Activated T-helper 1 cell treated with Interleukin-2 at 50 U/mL for 16 hours (primary cell): ENCODE results near the gene BMP8B.
"Not testable (repeated sequence)": the region's sequence is repeated elsewhere in the genome, so short reads cannot be mapped to it uniquely, and the experiment has no call there.

Experiments
- DNase-seq: peaks from one replicate; pipeline ENCODE4 v3.0.0-alpha.2; 2020; ENCODE audit warnings: low read depth

Gene BMP8B, protein sequence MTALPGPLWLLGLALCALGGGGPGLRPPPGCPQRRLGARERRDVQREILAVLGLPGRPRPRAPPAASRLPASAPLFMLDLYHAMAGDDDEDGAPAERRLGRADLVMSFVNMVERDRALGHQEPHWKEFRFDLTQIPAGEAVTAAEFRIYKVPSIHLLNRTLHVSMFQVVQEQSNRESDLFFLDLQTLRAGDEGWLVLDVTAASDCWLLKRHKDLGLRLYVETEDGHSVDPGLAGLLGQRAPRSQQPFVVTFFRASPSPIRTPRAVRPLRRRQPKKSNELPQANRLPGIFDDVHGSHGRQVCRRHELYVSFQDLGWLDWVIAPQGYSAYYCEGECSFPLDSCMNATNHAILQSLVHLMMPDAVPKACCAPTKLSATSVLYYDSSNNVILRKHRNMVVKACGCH

DNA sequence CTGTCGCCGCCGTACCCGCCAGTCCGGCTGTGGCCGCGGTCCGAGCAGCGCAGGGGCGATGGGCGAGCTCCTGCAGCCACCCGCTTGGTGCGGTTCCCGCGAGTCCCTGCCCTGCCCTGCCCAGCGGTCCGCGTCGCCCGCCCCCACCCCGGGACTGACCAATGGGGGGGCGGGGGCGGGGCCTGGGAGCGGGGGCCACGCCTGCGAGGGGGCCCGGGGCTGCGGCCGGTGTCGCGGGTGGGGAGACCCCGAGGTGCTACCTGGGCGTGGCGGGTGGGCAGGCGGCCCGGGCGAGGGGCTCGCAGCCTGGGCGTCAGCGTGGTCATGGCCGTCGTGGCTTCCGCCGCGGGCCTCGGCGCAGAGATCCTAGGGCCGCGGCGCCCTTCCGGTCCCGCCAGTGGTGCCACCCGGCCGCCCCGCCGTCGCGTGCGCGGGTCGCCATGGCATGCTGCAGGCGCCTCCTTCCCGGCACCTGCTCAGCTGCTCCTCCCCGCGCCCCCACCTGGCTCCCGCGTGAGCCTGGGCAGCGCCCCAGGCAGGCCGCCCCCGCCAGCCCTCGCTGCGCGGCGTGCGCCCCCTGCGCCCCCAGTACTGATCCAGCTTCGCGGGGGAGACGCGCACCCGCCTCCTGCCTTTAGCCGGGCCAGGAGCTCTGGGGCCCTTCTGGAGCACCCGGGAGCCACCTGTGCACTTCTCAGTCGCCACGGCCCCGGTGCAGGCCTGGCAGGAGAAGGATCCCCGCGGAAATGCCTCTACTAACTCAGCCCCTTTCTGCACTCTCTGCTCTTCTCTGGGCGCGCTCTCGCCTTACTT lies at the start of gene BMP8B:
Gene BMP8B, minus strand, starts transcription at position 108 of the 813 bp plus-strand sequence. CDS start 380 bp downstream, outside the sequence.
- peak; percentile 38 for DNase-seq

DNA sequence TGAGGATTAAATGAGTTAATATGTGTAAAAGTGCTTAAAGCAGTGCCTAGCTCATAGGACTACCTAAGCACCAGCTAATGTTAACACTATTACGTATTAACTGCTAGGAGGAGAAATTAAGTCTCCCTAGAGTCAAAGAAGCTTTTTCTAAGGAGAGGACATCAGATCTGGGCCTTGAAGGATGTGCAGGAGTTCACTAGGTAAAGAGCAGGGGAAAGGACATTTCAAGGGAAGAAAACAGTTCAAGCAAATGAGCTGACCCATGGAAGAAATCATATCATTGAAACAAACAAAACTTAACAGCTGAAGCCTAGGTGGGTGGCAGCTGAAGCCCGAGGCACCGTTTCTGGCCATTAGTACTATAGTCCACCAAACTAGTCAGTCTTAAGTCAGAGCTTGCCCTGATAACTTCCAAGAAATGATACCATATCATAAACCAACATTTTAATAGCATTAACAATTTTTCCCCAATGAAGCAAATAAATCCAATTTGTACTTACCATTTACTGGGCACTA lies 48.0 kb upstream of the BMP8B start:
- DNase-seq: no peak

DNA sequence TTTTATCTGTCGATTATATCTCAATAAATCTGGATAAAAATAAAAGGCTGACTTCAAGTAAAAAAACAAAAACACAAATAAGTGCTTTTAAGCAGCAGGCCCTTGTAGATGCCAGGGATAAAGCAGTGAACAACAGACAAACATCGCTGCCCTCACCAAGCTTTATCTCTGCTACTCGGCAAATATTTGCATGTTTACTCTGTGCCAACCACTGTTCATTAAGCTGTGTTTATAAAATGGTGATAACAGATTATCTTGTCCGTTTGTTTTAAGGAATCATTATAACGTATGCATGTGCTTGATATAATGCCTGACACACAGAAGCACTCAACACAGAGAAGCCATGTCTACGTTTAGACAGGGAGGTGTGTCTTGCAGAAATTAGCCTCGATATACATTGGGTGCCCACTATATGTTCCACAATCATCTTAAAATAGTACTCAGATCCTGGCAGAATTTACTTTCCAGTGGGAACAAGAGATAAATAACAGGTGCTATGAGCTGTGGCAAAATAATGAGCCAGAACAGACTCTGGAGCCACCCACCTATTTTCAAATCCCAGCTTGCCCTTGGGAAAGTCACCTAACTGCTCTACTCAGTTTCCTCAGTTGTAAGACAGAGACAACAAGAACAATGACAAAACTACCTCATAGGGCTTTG lies 47.4 kb upstream of the BMP8B start:
- DNase-seq: no peak

DNA sequence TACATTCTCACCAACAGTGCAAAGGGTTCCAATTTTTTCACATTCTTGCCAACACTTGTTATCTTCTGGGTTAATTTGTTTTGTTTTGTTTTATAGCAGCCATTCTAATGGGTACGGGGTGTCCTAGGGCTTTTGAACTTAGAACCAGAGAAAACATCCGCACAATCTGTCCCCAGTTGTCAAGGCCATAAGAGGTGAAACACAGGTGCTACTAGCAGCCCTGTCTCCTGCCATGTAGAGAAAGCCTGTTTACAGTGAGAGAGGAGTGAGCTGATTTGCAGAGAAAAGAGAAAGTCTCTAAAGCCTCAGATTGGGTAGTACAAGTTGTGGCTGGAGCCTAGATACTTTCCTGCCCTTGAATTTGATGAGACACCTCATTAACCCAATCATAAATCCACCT lies 46.4 kb upstream of the BMP8B start:
- DNase-seq: no peak

DNA sequence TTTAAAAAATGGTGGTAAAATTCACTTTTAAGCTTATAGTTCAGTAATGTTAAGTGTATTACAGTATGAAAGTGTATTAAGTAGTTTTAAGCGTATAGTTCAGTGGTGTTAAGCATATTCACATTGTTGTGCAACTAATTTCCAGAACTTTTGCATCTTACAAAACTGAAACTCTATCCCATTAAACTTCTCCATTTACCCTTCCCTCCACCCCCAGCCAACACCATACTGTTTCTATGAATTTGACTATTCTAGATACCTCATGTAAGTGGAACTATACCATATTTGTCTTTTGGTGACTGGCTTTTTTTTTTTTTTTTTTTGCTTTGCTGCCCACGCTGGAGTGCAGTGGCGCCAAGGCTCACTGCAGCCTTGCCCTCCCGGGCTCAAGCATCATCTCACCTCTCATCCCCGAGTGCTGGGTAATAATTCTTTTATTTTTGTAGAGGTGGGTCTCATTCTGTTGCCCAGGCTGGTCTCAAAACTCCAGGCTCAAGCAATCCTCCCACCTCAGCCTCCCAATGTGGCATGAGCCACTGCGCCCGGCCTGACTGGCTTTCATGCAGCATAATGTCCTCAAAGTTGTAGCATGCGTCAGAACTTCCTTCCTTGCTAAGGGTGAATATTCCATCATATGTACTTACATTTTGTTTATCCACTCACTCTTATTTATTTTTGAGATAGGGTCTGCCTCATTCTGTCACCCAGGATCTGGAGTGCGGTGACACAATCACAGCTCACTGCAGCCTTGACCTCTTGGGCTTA lies 45.1 kb upstream of the BMP8B start:
- no peak for DNase-seq

DNA sequence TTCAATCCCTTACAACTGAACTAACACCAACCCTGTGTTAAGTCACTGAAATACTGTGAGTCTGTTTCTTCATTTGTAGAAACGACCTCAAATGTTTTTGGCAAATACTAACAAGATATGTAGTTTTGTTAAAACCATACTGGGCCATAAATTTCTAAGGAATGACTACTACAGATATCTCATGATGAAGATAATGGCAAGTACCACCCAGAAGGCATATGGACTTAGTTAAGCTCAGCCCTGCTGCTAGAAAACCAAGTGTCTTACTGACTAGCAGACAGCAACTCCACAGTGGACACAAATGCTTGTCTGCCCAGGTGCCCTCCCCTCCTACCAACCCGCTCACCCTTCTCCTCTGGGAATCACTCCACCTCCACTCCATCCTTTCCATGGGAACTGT lies 44.5 kb upstream of the BMP8B start:
- DNase-seq: no peak

DNA sequence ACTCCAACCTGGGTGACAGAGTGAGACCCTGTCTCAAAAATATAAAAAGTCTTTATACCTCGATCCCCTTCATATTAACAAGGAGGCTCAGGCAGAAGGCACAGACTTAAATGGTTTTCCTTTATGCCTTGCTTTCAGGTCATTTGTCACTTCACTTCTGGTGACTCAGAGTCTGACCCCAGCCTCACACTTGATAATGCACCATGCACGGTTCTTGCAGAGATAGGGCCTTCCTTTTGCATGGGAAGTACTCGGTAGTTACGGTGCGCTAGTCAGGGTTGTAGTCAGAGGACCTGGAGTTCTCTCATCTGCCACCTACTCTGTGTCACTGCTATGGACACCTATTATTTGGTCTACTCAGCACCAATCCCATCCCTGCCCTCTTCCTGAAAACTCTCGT lies 43.6 kb upstream of the BMP8B start:
- DNase-seq: no peak

DNA sequence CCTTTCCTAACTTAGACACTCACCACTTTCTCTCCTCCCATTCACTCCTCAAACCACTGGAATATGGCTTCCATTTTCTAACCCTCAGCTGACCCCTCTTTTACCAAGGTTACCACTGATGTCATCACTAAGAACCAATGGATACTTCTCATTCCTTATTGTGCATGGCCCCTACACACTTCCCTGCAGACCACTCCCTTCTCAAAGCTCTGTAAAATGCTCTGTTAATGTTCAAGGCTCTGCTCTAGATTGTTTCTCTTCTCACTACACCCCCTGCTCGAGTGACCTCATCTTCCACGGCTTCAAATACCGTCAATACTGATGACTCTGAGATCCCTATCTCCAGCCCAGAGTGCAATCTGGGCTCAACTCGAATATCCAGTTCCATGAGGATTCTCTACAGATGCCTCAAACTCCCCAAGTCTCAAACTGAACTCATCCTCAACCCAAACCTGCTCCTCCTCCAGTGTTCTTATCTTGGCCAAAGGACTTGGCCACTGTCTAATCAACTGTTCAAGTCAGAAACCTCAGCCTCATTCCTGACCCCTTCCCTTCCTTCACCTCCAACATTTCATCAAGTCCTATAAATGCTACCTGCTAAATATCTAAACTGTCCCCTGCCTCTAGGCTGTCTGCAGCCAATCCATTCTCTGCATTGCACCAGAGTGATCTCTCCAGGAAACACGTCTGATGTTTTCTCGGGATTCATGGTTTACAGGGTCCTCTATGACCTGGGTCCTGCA lies 41.3 kb upstream of the BMP8B start:
- DNase-seq: no peak

DNA sequence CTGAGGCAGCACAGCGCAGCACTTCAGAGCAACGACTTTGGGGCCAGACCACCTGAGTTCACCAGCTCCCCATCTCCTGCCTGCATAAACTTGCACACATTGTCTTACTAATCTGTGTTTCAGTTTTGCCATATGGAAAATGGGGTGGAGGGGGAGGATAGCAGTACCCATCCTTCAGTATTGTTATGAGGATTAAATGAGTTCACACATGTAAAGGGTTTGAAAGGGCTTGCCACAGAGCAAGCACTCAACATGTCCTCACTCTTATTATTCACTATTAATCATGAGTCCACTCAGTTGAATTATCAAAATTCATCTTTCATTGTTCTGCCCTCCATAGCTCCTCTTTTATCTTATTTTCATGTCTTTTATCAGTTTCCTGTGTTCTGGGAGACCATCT lies 40.1 kb upstream of the BMP8B start:
- no peak for DNase-seq

DNA sequence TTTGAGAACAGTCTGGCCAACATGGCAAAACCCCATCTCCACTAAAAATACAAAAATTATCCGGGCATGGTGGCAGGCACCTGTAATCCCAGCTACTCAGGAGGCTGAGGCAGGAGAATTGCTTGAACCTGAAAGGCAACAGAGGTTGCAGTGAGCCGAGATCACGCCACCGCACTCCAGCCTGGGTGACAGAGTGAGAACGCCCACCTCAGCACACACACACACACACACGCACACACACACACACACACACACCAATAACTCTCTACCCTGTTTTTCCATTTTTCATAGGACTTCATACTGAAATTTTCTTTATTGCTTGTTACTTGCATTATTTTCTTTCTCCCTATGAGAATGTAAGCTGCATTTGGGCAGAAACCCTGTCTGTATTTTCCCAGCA lies 39.6 kb upstream of the BMP8B start:
- DNase-seq: not testable (repeated sequence)

DNA sequence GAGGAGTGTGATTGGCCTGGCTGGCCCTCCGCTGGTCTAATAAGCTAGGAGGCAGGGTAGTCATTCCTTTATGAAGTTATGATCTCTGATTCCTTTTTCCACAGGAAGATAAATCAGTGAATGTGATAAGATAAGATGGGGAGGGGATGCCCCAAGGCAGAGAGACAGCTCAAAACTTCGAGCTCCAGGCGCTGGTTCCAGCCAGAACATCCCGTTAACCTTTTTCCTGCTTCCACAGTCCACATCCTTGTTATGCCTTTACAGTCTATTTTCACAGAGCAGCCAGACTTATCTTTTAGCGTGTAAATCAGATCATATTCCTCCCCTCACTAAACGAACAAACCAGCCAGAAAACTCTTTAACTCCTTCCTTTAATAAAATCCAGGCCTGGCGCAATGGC lies 38.5 kb upstream of the BMP8B start:
- DNase-seq: no peak

DNA sequence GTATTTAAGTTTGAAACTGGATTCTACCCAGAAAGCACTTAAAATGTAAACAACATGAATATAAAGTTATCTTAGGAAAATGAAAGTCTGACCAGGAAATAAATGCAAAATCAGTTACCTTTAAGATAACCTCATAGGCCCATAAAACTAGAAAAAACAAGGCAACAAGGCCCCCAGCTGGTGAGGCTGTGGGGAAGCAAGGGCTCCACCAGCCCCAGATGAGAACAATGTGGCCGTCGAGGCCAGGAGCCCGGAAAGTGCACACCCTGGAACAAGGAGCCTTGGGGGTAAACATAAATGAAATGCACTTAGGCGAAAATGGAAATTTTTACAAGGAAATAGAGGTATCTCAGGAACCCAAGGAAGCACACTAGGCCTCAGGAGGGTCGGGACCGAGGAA lies 37.9 kb upstream of the BMP8B start:
- no peak for DNase-seq

DNA sequence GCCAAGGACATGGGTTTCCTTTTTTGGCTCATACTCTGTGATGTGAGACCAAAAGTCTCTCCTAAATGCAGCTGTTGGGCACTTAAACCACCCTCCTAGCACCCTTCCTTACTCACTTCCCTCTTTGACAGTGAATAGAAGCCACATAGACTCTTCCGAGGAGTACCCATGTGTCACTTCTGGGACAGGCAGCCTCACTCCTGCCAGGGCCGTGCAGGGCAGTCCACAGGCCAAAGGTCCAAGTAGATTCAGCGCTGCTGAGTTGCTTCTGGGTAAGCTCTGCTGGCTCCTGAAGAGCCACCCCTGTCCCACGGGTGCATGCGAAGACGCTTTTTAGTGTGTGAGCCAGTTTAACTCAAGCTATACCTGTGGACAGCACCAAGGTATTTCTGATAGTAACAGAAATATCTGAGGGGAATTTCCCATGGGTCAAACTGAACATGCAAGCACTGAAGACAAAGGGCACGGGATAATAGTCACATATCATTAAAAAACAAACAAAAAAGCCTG lies 36.8 kb upstream of the BMP8B start:
- DNase-seq: no peak

DNA sequence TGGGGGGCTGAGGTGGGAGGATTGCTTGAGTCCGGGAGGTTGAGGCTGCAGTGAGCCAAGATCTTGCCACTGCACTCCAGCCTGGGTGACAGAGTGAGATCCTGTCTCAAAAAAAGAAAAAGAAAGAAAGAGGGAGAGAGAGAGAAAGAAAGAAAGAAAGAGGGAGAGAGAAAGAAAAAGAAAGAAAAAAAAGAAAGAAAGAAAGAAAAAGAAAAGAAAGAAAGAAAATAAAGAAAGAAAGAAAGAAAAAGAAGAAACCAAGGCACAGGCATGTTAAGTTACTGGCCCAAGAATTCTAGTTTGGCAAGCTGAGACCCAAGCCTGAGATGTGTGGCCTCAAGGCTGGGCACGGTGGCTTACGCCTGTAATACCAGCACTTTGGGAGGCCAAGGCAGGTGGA lies 34.8 kb upstream of the BMP8B start:
- DNase-seq: not testable (repeated sequence)

DNA sequence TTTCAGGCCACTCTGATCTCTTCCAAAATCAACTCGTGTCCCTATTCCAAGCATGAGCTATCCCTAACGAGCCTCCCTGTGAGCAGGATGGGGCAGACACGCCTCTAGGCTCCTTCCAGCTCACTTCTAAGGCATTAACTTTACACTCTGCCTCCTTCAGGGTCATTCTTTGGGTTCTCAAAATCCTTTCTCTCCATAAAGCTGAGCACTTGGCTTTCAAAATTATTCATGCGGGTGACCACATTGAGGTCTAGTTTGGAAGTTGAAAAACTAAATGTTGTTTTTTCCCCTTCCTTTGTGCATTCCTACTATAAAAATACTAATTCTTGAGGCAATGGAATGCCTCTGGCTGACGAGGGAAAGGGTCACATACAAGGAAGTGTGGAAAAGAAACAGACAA lies 33.5 kb upstream of the BMP8B start:
- no peak for DNase-seq

DNA sequence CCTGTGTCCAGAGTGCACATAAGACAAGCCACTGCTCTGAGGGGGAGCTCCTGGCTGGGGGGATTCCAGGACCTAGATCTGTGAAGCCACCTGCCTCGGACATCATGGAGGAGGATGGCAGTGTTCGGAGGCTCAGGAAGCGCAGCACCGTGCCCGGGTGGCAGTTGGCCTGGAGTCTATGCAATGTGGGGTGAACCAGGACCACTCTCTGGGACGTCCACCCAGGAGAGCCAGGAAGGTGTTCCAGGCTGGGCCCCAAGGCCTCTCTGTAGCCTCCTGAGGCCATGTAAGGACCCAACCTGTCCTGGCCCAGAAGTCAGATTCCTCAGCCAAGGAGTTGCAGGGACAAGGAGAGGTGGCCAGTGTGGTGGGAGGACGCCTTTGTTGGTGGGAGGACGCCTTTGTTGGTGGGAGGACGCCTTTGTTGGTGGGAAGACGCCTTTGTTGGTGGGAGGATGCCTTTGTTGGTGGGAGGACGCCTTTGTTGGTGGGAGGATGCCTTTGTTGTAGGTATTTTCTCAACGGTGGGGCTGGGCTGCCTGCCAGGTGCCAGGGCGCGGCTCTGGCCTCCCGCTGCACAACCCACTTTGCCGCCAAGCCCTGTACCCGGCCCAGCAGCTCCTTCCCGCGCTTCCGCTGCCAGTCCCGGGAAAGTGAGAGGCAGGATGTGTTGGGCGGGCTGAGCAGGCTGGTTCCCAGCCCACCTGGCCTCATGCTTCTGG lies 30.6 kb upstream of the BMP8B start:
- DNase-seq: no peak

DNA sequence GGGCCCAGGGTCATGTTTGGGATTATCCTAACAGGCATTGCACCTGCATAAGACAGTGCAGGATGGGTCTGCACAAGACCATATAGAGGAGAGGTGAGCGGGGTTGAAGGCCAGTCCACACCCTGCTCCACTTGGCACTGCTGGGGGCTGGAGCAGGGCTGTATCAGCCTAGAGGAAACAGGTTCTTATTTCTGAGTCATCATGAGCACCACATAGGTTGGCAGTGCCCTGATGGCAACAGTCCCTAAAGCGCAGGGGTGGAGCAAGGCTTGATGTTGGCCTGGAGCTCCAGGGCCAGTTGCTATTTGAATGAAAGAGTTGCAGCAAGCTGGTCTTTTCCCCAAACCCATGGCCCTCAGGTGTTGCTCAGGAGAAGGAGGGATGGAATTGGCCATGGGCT lies 29.8 kb upstream of the BMP8B start:
- DNase-seq: no peak

DNA sequence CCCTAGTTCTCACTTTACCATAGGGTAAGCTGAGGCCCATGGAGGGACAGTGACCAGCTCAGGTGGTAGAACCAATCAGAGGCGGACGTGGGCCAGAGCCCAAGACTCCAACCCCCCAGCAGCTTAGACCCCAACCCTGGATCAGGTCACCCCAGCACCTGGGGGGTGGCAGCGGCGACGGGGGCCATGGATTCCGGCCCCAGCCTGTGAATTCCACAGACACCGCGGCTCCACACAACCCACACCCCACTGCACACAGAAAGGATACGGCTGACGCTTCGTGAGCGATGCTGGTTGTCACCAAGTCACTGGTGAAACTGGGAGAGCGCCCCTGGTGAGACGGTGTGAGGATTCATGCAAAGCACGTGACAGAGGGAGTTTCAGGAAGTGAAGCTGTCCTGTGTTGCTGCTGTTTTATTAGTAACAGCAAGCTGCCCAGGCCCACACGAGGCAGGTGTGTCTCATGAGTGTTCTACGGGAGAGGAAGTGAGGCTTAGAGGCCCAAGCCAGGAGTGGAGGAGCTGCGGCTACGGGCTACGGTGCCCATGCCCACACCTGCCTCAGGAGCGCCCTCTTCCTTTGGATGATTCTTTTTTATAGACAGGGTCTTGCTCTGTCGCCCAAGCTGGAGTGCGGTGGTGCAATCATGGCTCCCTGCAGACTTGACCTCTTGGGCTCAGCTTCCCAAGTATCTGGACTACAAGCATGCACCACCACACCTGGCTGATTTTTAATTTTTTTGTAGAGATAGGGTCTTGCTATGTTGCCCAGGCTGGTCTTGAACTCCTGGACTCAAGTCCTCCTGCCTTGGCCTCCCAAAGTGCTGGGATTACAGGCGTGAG lies 28.6 kb upstream of the BMP8B start:
- DNase-seq: peak; percentile 51

DNA sequence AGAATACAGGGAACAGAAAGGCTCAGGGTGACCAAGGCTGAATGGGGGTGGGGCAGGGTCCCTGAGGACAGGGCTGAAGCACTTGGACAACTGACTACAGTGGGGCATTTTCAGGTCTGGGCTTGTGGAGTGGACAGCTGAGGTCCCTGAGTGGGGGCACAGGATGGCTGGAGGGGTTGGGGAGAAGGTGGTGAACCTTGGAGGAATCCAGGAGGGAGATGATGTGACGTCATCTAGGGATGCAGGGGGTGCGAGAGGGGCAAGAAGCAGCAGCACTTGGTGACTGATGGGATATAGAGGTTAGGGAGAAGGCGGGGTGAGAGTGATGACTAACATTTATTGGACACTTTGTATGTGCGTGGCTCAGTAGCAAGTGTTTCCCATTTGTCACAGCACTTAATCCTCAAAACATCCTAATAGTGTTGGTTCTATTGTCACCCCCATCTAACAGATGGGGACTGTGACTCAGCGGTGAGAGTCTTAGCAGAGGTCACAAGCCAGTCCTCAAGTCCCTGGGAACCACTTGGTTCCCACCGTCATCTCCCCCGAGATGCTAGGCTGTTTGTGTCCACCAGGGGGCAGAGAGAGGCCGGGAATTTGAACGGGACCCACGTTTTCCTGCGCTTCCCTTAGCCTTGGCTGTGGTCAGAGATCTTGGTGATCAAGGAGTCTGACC lies 27.9 kb upstream of the BMP8B start:
- DNase-seq: peak; percentile 43
